Cardiac septum (tissue), 1 donor: ENCODE results near the gene ZDHHC9. TPM values are rescaled to one million over a fixed set of nuclear protein-coding genes. Genes with fewer than 3 reads are reported as not detected.
A peak's percentile ranks its signal among the peaks of the same experiment; 100 is the strongest.
"Not testable (repeated sequence)": the region's sequence is repeated elsewhere in the genome, so short reads cannot be mapped to it uniquely, and the experiment has no call there.

Experiments used
- DNase-seq: peaks from one replicate; pipeline ENCODE4 v3.0.0-alpha.2; 2020; ENCODE audit warnings: low spot score
- intact Hi-C: fragments of 100-400 bp; cut with DNase I; formaldehyde crosslinking; loops from one replicate; pipeline ENCODE4 v1.14.0; 2022
- long read RNA-seq: library from polyadenylated mRNA; unstranded; transcript quantifications from one replicate; pipeline ENCODE4 v2.0.0, GENCODE V29; 2021
- total RNA-seq: library from RNA; stranded (reverse); fragmentation: NEBNext Ultra II Directional; extraction: Animal tissue kit (Norgen Biotek cat#: 25700); gene quantifications from one replicate; pipeline ENCODE4 v1.2.1, GENCODE V29; 2021
- donor health status: DM: no; HTN: no; CAD: no.

The ZDHHC9 gene
- total RNA-seq, result 9.2 TPM
- long read RNA-seq, full-length matches to known transcripts, result 6 of 13 reads
- long read RNA-seq, partial matches to known transcripts, result 6 of 13 reads
- long read RNA-seq, other reads (novel, unspliced or antisense), result 1 of 13 reads

DNA sequence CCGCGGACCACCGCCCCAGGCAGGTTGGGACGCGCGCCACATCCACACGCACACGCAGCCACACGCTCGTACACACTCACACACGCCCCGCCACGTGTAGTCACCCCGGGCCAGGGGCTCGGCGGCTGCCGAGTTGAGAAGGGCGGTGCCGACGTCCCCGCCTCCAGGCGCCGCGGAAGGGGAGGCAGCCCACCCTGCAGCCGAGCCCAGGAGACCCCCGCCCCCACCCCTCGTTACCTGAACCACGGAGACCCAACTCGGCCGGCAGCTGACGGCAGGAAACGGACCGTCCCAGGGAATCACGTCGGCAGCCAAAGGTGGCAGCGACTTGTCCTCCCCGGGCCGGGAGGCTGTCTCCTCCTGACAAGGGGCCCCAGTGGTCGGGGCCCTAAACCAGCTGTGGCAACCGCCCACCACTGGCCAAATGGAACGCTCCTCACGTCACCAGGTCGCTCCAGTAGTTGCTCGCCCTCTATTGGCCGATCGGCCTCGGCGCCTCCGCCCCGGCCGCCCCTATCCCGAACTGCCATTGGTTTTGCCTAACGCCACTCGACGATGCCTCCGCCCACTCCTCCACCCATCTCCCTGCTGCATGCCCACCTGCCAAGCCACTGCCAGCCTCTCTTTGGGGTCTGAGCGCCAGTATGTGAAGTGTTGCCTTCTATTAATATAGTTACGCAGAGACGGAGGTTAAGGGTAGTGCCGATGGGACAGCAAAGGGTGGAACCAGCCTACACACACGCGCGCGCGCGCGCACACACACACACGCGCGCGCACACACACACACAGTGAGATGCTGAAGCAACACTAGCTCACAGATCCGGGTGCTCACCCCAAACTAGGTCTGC is at the start of gene ZDHHC9:
Gene ZDHHC9, minus strand, starts transcription at position 428 of the 848 bp plus-strand sequence. CDS start 1,941 bp downstream, outside the sequence.
- intact Hi-C loops, result no loop called here
- peak; percentile 95 for DNase-seq

DNA sequence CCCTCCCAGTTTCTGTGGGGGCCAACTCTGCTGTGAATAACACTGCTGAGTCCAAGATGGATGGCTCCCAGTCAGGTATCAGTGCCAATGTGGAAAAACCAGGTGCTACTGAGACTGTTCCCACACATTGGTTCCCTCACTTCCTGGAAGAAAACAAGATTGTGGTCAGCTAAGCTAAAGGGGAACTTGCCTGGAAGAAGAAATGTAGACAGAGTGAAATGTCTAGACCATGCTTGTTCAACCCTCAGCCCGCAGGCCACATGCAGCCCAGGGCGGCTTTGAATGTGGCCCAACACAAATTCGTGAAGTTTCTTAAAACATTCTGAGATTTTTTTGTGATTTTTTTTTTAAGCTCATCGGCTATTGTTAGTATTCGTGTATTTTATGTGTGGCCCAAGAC is 33.7 kb upstream of the ZDHHC9 start:
- intact Hi-C loops, result no loop called here
- DNase-seq, result no peak

DNA sequence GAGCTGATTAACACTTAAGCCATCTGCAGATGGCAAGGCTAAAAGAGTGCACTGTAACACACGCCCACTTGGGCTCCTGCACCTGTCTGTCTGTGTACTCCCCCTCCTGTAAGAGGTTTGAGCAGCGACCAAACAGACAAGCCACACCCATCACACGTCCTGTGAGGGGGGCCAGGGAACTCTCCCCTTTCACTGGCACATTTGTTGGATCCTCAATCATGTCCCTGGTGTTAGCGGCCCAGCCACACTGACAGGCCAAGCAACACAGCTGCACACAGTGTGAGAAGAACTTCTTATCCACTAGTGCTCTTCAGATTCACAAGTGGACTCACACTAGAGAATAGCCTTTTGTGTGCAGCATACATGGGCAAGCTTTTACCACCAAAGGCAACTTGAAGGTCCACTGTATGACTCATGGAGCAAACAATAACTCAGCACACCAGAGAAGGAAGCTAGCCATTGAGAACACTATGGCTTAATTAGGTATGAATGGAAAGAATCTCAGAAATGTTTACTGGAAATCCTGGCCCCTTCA is 33.2 kb upstream of the ZDHHC9 start:
- intact Hi-C loops, result no loop called here
- DNase-seq, result no peak

DNA sequence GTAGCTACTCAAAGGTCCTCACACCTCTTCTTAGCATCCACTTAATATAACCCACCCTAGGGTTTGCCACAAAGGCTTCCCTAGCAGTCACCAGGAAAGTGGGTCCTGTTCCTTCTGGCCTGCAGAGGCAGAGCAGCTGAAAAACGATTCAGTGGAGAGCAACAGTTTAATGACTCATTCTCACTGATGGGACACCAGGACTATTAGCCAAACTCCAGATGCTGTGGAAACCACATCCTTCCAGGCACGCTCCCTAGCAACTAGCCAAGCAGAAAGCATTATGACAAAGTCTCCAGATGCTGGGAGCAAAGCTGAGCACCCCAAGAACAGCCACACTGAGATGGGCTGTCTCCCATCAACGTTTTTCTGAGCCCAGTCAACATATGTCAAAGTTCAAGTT is 32.0 kb upstream of the ZDHHC9 start:
- intact Hi-C loops, result no loop called here
- no peak for DNase-seq

DNA sequence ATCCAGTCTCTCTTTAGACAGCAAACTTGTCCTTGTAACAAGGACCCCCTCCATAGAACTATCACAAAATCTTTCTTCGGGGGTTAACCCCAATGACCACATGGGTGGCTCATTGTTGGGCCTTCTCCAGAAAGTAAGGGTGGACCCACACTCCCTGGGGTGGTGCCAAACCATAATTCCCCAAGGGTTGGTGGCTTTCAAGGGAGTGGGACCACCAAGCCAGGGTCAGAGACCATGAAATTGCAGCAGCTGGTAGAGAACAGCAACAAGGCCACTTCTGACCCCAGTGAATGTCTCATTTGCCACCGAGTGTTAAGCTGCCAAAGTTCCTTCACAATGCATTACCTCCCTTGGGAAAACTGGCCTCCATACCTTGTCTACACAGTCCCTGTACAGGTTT is 28.8 kb upstream of the ZDHHC9 start:
- intact Hi-C loops, result no loop called here
- DNase-seq, result no peak

DNA sequence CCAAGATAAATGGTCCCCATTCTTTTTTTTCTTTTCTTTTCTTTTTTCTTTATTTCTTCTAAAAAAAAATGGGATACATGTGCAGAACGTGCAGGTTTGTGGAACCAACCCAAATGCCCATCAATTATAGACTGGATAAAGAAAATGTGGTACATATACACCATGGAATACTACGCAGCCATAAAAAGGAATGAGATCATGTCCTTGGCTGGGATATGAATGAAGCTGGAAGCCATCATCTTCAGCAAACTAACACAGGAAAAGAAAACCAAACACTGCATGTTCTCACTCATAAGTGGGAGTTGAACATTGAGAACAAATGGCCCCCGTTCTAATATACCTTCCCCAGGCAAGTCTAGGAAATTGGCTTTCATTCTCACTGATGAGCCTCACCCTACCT is 22.6 kb upstream of the ZDHHC9 start:
- intact Hi-C loops, DNase-seq: not testable (repeated sequence)

DNA sequence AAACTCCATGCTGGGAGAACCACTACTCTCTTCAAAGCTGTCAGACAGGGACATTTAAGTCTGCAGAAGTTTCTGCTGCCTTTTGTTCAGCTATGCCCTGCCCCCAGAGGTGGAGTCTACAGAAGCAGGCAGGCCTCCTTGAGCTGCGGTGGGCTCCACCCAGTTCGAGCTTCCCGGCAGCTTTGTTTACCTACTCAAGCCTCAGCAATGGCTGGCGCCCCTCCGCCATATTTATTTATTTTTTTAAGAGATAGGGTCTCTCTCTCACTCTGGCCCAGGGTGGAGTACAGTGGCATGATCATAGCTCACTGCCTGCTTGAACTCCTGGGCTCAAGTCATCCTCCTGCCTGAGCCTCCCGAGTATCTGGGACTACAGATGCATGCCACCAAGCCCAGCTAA is 15.4 kb upstream of the ZDHHC9 start:
- intact Hi-C loops, DNase-seq: not testable (repeated sequence)

DNA sequence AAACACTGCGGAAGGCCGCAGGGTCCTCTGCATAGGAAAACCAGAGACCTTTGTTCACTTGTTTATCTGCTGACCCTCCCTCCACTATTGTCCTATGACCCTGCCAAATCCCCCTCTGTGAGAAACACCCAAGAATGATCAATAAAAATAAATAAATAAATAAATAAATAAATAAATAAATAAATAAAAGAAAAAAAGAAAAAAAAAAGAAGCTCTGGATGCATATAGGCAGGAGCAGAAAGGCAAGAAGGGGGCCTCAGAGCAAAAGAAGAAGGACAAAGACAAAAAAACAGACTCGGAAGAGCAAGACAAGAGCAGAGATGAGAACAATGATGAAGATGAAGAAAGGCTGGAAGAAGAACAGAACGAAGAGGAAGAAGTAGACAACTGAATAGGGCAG is 8.1 kb upstream of the ZDHHC9 start:
- intact Hi-C loops, DNase-seq: not testable (repeated sequence)

DNA sequence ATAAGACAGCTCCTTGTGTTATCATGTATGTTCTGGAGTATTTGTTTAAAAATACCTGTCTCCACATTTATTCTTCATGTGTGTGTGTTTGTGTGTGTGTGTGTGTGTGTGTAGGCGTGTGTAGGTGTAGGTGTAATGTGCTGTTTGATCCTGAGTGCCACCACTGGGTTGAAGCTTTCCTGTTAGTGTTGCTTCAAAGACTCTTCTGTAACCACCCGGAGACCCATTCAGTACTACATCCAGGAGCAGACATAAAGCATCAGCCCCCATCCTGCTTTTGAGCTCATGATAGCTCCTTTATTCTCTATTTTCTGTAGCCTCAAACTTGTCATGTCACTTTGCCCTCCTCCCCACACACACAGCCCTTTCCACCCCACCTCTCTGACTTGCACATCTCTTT is 3.0 kb upstream of the ZDHHC9 start:
- no peak for DNase-seq
- intact Hi-C loops, result no loop called here

DNA sequence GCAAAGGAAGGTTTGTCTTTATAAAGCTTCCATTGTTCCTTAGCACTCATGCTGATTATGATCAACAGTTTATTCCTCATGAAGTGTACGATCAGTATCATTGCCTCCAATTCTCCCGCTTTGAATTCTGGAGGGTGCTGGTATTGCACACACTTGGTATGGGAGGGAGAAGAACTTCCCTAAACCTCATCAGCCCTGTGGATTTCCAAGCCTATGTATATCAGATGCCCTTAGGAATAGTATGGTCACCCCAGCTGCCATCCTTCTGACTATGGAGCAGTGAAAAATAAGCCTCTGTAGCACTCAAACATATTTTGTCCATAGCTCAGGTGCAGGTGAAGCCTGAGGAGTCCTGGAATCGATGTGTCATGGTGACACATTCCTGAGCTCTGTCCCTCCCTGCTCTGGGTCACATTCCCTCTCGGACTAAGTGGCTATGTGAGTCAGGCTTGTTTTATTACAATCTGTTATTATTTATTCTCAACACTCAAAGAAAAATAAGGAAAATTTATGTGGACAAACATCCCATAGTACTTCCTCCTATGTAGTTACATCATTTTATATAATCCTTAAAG is 2.0 kb upstream of the ZDHHC9 start:
- intact Hi-C loops, result no loop called here
- no peak for DNase-seq

DNA sequence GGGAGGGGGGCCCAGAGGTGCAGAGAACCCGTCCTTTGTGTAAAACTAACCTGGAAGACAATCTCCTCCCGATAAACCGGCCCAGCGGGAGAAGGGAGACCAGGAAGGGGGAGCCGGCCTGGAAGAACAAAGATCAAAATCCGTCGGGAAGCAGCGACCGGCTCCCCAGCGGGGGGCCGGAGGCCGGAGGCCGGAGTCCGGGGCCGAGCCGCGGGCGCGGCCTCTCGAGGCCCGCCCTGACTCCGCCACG is 552 bp downstream of the ZDHHC9 start:
- no peak for DNase-seq
- intact Hi-C loops, result no loop called here

DNA sequence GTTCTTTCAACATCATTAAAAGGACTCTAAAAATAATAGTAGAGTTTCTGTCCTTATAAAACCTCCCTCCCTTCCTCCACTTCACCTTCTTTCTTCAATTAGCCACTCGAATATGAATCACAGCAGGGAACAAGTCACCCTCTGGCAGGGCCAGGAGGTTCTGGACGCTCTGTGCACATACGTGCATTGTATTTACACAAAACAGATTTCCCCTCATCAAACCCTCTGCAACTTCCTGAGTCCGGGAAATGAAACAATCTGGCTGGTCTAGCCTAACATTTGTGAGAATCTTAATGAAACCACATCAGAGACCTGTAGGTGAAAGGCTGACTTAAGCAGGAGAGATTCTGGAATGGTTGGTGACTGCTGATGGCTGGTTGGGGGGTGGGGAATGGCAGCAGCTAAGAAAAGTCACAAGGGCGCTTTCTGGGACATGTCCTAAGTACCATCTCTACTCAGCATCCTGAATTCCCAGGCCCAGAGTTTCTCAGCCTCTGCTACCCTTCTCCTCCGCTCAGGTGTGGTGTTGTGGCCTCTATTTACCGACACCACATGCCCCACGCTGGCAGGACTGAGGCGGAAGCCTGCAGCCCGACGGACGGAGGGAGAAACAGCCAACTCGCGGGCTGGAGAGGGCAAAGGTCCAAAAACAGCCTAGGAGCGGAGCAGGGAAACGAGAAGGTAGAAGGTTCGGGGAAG is 1.0 kb downstream of the ZDHHC9 start:
- no peak for DNase-seq
- intact Hi-C loops, result no loop called here

DNA sequence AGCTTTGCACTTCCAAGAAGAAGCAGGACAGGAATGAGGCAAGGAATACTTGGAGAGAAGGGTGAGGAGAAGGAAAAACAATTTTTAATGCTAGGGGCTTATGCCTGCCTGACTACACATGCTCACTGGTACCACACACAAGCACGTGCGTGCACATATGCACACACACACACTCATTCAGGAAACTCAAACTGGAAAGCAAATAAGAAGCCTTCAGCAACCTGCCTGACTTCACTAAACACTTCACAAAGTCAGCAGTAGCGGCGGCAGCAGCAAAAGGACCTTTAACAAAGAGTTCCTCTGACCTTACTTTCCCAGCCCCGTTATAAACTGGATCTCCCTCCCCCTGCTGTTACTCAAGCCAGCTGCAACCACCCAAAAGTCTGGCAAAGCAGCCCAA is 3.3 kb downstream of the ZDHHC9 start:
- intact Hi-C loops, result no loop called here

DNA sequence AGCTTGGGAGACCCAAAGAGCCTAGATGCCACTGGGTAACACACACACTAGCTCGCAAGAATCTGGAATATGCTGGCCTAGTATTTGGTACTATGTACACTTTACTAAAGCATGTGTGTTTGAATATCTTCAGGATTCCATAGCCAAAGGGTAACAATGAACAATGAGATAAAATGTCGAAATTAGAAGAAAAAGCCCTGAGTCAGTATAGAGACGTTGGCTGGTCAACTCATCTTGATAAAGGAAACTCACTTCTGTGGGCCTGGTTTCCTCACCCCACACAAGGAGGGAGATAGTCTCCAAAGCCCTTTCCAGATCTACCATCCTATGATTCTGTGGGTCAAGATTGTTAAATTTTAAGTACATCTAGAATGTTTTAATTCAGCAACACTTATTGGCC is 6.9 kb downstream of the ZDHHC9 start:
- DNase-seq, result no peak
- intact Hi-C loops, result no loop called here

More for the DNA sequence above, 3.3 kb downstream of the ZDHHC9 start:
- DNase-seq, result no peak

DNA sequence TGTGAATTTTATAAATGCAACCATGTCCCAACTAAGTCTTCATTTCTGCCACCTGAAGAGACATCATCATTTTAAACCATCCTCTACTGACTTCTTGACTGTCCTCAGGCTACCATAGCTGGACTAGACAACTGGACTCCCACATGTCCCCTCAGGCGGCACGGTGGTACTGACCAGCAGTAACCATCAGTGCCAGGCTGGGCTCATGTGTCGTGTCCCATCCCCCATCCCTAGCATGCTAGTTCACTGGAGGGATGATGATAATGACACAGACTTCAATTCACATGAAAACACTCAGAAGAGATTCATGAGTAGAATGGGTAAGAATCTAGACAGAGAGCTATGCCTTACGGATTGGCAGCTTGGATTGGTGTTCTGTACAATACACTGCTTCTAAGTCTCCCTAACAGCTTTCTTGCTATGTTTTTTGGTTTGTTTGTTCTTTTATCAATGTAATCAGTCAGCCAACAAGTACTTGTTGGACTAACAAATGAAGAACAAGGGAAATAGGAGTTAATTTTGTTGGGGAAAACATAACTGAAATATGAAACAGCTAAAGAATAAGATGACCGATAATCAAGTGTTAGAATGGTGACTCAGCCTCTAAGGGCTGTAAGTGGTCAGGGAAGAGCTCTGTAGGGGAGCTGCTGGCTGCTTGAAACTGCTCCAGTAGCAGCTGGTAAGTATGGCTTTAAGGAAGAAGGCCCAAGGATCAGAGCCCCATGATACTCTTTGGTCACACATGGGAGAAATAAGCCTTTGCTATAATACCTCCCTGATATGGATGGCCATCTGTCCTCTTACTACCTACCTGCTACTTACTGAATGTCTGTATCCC is 10.3 kb downstream of the ZDHHC9 start:
- intact Hi-C loops, result no loop called here

DNA sequence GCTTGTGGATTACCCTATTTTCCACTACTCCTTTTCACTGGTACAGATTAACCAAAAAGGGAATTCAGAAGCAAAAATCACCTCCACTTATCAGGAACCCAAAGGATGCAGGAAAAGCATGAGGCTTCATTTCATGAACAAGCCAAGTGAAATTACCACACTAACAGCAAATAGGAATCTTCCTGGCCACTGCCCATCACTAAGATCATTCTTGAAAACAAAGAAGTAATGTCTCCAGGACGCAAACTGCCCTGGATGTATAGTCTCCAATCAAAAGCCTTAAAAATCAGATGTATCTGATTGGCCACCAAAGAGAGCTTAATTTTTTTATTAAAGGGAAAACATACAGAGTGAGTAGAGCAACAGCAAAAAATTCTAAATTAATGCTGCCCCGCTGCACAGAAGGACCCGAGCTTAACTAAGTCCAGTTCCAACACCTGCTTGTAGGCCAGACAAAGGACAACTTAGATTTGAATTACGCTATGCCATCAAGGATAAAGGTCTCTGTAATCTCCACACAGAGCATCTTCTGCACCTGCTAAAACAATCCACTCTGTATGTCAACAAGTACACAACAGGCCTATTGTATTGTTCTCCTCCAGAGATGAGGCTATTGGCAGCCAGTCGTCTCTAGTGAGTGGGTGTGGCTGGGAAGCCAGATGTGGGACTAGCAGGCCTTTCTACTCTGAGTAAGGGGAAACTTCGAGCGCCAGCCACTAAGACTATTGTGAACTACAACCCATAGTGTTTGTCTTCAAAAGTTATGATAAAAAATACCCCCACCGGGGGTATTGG is 12.4 kb downstream of the ZDHHC9 start:
- intact Hi-C loops, result no loop called here
- no peak for DNase-seq

More for the DNA sequence above, 10.3 kb downstream of the ZDHHC9 start:
- DNase-seq, result no peak

DNA sequence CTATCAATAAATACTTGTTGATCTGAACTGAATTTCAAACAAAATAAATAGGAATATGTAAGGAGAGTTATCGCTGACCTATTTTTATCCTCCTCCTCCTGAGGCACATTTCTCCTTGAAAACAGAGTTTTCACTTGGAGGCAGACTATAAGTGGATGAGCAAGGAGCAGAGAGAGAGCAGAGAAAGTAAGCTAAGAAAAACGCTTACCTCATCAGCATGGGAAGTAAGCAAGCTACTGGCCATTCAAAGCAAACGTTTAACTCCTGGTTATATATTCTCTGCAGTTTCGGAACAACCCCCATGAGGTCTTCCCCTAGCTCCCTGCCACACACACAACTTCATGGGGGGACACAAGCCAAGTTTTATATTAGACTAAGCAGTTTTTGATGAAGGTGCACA is 13.2 kb downstream of the ZDHHC9 start:
- DNase-seq, result no peak
- intact Hi-C loops, result no loop called here

DNA sequence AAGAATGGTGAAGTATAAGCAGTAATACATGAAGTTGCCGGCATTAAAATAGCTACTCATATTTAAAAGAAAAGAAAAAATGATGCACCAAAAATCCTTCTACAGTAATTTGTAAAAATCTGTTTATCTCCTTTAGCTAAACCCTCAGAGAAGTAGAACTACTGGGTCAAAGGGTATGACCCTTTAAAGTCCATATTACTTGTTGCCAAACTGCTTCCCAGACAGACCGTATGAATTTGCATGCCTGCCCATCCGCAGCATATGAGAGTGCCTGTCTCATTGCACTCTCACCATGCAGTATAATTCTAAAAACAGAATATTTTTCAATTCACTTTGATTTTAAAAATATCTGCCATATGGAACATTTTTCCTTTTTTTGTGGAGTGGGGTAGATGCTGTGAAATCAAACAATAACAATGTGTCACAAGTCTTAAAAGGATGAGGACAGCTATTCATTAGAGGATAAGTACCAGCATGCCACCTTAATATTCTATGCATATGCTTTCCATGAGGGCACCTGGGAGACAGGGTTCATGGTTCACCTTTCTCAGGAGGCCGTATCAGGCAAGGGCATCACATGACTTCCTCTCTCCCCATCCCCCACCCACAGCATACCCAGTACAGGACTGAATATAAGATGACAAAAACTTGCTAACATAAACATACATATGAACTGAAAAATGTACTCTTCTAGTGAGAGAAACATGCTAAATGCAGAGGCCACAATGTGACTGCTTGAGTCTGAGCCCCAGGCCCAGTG is 17.8 kb downstream of the ZDHHC9 start:
- intact Hi-C loops, result no loop called here
- DNase-seq, result no peak
